ENCODE data around the gene RYR2. TPM values are rescaled to one million over a fixed set of nuclear protein-coding genes. Genes with fewer than 3 reads are reported as not detected.

RYR2 gene
- total and polyA plus RNA-seq, 8 donors, result 1.6 to 6.9 (median 4.4) TPM

- Histone ChIP-seq H3K4me3 (no peak overlapping the region), H3K27me3 (no peaks in the 10 kb centered on the region), H3K36me3 (no peaks in the 10 kb centered on the region), H3K4me1 (no peaks in the 10 kb centered on the region), H3K27ac (no peak overlapping the region), H3K9me3 (no peaks in the 10 kb centered on the region)
- WGBS, 2 donors, result 72 to 81% methylated on average over 4 of the region's 4 CpGs
- ATAC-seq (no peak), DNase-seq (no peak), FAIRE-seq (no peak)
- TF ChIP-seq, protein P1, sequence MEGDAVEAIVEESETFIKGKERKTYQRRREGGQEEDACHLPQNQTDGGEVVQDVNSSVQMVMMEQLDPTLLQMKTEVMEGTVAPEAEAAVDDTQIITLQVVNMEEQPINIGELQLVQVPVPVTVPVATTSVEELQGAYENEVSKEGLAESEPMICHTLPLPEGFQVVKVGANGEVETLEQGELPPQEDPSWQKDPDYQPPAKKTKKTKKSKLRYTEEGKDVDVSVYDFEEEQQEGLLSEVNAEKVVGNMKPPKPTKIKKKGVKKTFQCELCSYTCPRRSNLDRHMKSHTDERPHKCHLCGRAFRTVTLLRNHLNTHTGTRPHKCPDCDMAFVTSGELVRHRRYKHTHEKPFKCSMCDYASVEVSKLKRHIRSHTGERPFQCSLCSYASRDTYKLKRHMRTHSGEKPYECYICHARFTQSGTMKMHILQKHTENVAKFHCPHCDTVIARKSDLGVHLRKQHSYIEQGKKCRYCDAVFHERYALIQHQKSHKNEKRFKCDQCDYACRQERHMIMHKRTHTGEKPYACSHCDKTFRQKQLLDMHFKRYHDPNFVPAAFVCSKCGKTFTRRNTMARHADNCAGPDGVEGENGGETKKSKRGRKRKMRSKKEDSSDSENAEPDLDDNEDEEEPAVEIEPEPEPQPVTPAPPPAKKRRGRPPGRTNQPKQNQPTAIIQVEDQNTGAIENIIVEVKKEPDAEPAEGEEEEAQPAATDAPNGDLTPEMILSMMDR (IDR thresholded peaks at IDR 0.05), result no peak
- intact Hi-C loops (cut with DNase I), result no loop called here
Measured at GRCh38 chr1:237398751-237399150, 356.8 kb downstream of the RYR2 start.

DNA sequence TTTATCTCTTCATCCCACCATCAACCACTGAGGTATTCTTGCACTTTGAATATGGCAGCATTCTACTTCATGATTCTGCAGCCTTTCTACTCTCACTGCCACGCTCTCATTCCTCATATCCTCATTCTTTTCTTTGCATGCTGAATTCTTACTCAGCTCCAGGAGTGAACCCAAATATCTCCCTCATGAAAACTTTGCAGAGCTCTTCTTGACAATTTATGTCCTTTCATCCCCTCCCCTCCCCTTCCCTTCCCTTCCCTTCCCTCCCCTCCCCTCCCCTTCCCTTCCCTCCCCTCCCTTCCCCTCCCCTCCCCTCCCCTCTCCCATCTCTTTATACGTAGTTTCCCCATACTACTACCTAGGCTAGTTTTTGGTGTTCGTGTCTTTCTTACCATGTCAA lies 363.9 kb downstream of the RYR2 start:
- no peaks in the 10 kb centered on the region for H3K9me3 ChIP-seq
- no peaks in the 10 kb centered on the region for H3K27me3 ChIP-seq
- 53 to 63% methylated on average over 3 of the region's 3 CpGs for WGBS, 2 donors
- H3K27ac ChIP-seq, result no peak overlapping the region
- H3K36me3 ChIP-seq, result no peaks in the 10 kb centered on the region
- H3K4me1 ChIP-seq, result no peaks in the 10 kb centered on the region
- ATAC-seq (no peak), FAIRE-seq (no peak), DNase-seq (no peak)
- no peak overlapping the region for H3K4me3 ChIP-seq
- TF ChIP-seq, protein P1 (IDR thresholded peaks at IDR 0.05), result no peak
- intact Hi-C loops (cut with DNase I), result no loop called here

DNA sequence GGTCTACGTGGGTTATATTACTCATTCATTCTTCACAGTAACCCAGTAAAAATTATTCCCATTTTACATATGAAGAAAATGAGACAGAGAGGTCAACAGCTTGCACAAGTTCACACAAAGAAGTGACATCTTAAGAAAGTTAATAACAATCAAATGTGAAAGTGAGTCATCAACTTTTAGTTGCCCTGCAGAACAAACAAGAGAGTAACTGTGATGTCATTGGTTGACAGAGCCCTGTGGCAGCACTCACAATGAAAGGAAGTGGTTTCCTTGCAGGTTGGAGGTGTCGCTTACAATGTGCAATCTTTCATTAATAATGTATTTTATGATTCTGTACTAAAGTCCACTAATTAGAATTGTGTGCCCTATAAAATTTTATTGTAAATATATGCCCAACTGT lies 369.6 kb downstream of the RYR2 start:
- no peak for ATAC-seq
- TF ChIP-seq, protein P1 (IDR thresholded peaks at IDR 0.05), result no peak
- H3K4me1 ChIP-seq, result no peaks in the 10 kb centered on the region
- WGBS, 2 donors, result 65 to 74% methylated on average over 2 of the region's 2 CpGs
- H3K4me3 ChIP-seq, result no peak overlapping the region
- H3K36me3 ChIP-seq, result no peaks in the 10 kb centered on the region
- H3K27ac ChIP-seq, result no peak overlapping the region
- DNase-seq, result no peak
- intact Hi-C loops (cut with DNase I), result no loop called here
- no peaks in the 10 kb centered on the region for H3K9me3 ChIP-seq
- no peak for FAIRE-seq
- H3K27me3 ChIP-seq, result no peaks in the 10 kb centered on the region

DNA sequence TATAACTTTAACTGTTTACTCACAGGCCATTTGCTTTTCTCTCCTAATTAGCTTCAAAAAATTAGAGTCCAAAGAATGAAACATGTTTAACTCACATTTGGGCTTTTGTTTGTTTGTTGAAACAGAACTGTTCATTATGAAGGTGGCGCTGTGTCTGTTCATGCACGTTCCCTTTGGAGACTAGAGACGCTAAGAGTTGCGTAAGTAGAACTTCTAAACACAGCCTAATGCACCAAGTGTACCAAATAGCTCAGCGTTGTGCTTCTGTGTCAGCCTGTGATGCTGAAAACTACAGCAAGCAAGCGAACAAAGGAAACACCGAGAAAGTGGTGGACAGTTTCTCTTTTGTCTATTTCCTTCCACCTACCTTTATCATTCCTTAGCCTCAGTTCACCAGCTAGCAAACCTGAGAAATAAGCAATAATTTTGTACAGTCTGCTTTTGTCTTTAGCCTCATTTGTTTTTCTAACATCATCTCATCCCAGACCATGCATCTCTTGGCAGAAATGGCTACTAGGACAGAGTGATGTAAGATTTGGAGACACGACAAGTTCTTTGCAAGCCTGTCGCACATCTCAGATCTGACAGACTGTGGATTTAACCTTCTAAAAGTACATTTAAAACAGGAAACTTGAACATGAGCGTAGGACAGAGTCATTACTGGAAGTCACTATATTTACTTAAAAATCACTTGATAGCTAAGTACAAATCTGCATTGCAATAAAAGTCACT lies 375.1 kb downstream of the RYR2 start:
- no peak for FAIRE-seq
- TF ChIP-seq, protein P1 (IDR thresholded peaks at IDR 0.05), result no peak

GRCh38 chr1:237428809-237429208 lies 386.8 kb downstream of the RYR2 start:
- no peaks in the 10 kb centered on the region for H3K9me3 ChIP-seq
- H3K4me1 ChIP-seq, result no peaks in the 10 kb centered on the region
- no peaks in the 10 kb centered on the region for H3K27me3 ChIP-seq
- ATAC-seq, result no peak
- H3K36me3 ChIP-seq, result no peaks in the 10 kb centered on the region
- no peak for FAIRE-seq
- TF ChIP-seq, protein P1 (IDR thresholded peaks at IDR 0.05), result no peak
- 74 to 81% methylated on average over 4 of the region's 4 CpGs for WGBS, 2 donors
- intact Hi-C loops (cut with DNase I), result no loop called here
- H3K27ac ChIP-seq, result no peak overlapping the region
- no peak overlapping the region for H3K4me3 ChIP-seq
- no peak for DNase-seq

More for the DNA sequence above, 375.1 kb downstream of the RYR2 start:
- Histone ChIP-seq H3K27me3 (no peaks in the 10 kb centered on the region), H3K4me3 (no peak overlapping the region), H3K9me3 (no peaks in the 10 kb centered on the region), H3K36me3 (no peaks in the 10 kb centered on the region), H3K4me1 (no peaks in the 10 kb centered on the region), H3K27ac (no peak overlapping the region)
- intact Hi-C loops (cut with DNase I), result no loop called here
- DNase-seq, result no peak
- 79 to 82% methylated on average over 10 of the region's 10 CpGs for WGBS, 2 donors
- no peak for ATAC-seq

All from pancreas (tissue), 10 donors.